Esophagus squamous epithelium (tissue), 5 donors: ENCODE results near the gene ZSCAN1. TPM values are rescaled to one million over a fixed set of nuclear protein-coding genes. Genes with fewer than 3 reads are reported as not detected.

Experiments used
- DNase-seq: peaks from one replicate; lab custom pipeline; 2025; lab: John Stamatoyannopoulos, UW
- H3K27ac ChIP-seq, 4 donors: fragments of 200-600 bp; sonication (generic); one replicate each; pipeline ENCODE4 v1.5.1; 2016 to 2019; ENCODE audit warnings: mild to moderate bottlenecking in 1 of 4
- H3K27me3 ChIP-seq, 4 donors: fragments of 200-600 bp; sonication (generic); 1 replicate in 3 of 4; 2 replicates in 1 of 4; pipeline versions ENCODE4 v1.5.1 to v1.6.0; 2017 to 2021; ENCODE audit warnings: antibody characterized with exemption in 1 of 4
- H3K36me3 ChIP-seq, 3 donors: fragments of 200-600 bp; sonication (generic); one replicate each; pipeline ENCODE4 v1.5.1; 2016 to 2019
- H3K4me1 ChIP-seq, 3 donors: fragments of 200-600 bp; sonication (generic); one replicate each; pipeline ENCODE4 v1.5.1; 2017 to 2019
- H3K4me3 ChIP-seq, 4 donors: fragments of 200-600 bp; sonication (generic); 1 replicate in 3 of 4; 2 replicates in 1 of 4; pipeline ENCODE4 v1.5.1; 2016 to 2019; ENCODE audit warnings: mild to moderate bottlenecking in 2 of 4, moderate library complexity in 1 of 4
- H3K9me3 ChIP-seq, 3 donors: fragments of 200-600 bp; sonication (generic); one replicate each; pipeline ENCODE4 v1.5.1; 2016 to 2019
- CTCF ChIP-seq, 6 experiments: fragments of 450-650 bp in 4 of 6; fragments of 200-600 bp in 2 of 6; sonication (generic) in 2 of 6; IDR thresholded peaks; one replicate each; pipeline ENCODE4 v1.5.1; 2016 to 2019; ENCODE audit warnings: antibody characterized with exemption in 6 of 6, mild to moderate bottlenecking in 4 of 6, moderate library complexity in 4 of 6
- POLR2A ChIP-seq, 4 donors: fragments of 450-650 bp; IDR thresholded peaks; one replicate each; pipeline ENCODE4 v1.6.1; 2017; ENCODE audit warnings: antibody characterized with exemption in 4 of 4, mild to moderate bottlenecking in 4 of 4, moderate library complexity in 3 of 4
- WGBS, 2 donors: methylation state at CpG; one replicate each; pipeline ENCODE4 v1.1.5; 2018; 5-methylcytosine and 5-hydroxymethylcytosine counted together
- intact Hi-C: fragments of 100-400 bp; cut with DNase I; formaldehyde crosslinking; loops from one replicate; pipeline ENCODE4 v1.15.0; 2022
- total RNA-seq, 4 donors: library from RNA; depleted of rRNA; stranded (reverse); fragments of >200 nt; gene quantifications; one replicate each; pipeline ENCODE4 v1.1.0, GENCODE V29; 2016
- donor health status: DM: yes; HTN: yes; CAD: no.

ZSCAN1 gene
- total RNA-seq, 4 donors from 2014 or later: 0.48 TPM; not detected in 3

DNA sequence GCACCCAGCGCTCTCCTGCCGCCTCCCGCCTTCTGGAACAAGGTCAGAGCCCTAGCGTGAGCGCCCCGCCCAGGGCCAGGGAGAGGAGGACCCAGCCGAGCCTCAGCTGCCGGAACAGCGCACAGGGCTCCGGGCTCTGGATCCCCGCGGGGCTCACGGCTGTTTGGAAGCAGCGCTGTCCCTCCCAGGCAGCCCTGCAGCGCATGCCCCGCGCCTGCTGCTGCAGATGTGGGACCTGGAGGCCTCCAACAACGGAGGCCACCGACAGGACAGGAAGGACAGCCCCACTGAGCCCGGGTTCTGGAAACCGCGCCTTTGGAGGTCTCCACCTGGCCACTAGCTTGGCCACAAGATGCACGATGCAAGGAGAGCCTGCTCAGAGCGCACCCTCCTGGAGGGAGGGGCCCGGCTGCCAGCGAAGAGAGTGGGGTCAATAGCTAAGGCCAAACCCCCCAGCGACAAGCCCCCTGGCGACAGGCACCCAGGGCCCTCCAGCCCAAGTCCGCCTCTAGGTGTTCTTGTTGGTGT, 51.6 kb downstream of the ZSCAN1 start:
- Histone ChIP-seq H3K36me3 (peaks cover 14 to 72% (median 14%) of the 10 kb centered on the region in 3 donors), H3K9me3 (peaks cover 3 to 96% (median 72%) of the 10 kb centered on the region in 3 donors)

GRCh38 chr19:58086825-58087710, 53.2 kb downstream of the ZSCAN1 start:
- Histone ChIP-seq H3K36me3 (peaks cover 14 to 76% (median 14%) of the 10 kb centered on the region in 3 donors), H3K27me3 (no peaks in the 10 kb centered on the region), H3K4me1 (no peaks in the 10 kb centered on the region), H3K27ac (no peak overlapping the region), H3K9me3 (peaks cover 3 to 96% (median 68%) of the 10 kb centered on the region in 3 donors), H3K4me3 (no peak overlapping the region)
- intact Hi-C loops: no loop called here
- 89 to 92% methylated on average over 8 of the region's 23 CpGs for WGBS, 2 donors
- TF ChIP-seq CTCF (IDR thresholded peaks at IDR 0.05) (no peak), POLR2A (IDR thresholded peaks at IDR 0.05) (no peak)
- DNase-seq: no peak

More for the DNA sequence above, 51.6 kb downstream of the ZSCAN1 start:
- 93 to 100% methylated on average over 1 to 3 of the region's 29 CpGs for WGBS, 2 donors
- DNase-seq: no peak
- no peak for TF ChIP-seq POLR2A (IDR thresholded peaks at IDR 0.05)
- TF ChIP-seq CTCF (IDR thresholded peaks at IDR 0.05): no peak
- Histone ChIP-seq H3K27me3 (no peaks in the 10 kb centered on the region), H3K4me3 (peak overlapping the region in 1 of 4 donors; percentile 6), H3K4me1 (no peaks in the 10 kb centered on the region), H3K27ac (no peak overlapping the region)
- intact Hi-C loops: no loop called here

- no peak for TF ChIP-seq CTCF (IDR thresholded peaks at IDR 0.05)
- TF ChIP-seq POLR2A (IDR thresholded peaks at IDR 0.05): no peak
- no peaks in the 10 kb centered on the region for H3K4me1 ChIP-seq
- H3K36me3 ChIP-seq: peaks cover 14 to 74% (median 14%) of the 10 kb centered on the region in 3 donors
- WGBS, 2 donors: 100% methylated on average over 3 of the region's 13 CpGs; no CpG with 5 or more reads in 1 of the 2 donors
- intact Hi-C loops: no loop called here
- H3K27me3 ChIP-seq: no peaks in the 10 kb centered on the region
- no peak overlapping the region for H3K27ac ChIP-seq
- no peak overlapping the region for H3K4me3 ChIP-seq
- peaks cover 0 to 91% (median 56%) of the 10 kb centered on the region in 3 donors for H3K9me3 ChIP-seq
- DNase-seq: no peak
These were observed 54.8 kb downstream of the ZSCAN1 start for GRCh38 chr19:58088521-58089052.

DNA sequence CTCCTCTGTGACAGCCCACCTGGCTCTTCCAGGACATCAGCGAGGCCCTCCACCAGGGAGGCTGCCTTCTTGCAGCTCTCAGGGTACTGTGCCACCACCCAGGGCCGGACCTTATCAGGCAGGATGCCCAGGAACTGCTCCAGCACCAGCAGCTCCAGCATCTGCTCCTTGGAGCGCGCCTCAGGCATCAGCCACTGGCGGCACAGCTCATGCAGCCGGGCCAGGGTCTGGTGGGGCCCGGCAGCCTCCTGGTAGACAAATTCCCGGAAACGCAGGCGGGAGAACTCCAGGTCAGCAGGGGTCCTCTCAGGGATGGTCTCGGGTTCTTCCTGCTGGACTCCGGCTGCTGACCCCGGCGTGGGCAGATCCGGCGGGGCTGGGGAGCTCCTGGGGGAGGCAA, 56.0 kb downstream of the ZSCAN1 start:
- H3K4me1 ChIP-seq: no peaks in the 10 kb centered on the region
- H3K36me3 ChIP-seq: peaks cover 10 to 66% (median 11%) of the 10 kb centered on the region in 3 donors
- no peak for TF ChIP-seq CTCF (IDR thresholded peaks at IDR 0.05)
- no peak for TF ChIP-seq POLR2A (IDR thresholded peaks at IDR 0.05)
- H3K9me3 ChIP-seq: peaks cover 0 to 91% (median 49%) of the 10 kb centered on the region in 3 donors
- no peaks in the 10 kb centered on the region for H3K27me3 ChIP-seq
- intact Hi-C loops: no loop called here
- no peak overlapping the region for H3K4me3 ChIP-seq
- no peak for DNase-seq
- WGBS, 2 donors: 100% methylated on average over 1 of the region's 16 CpGs; no CpG with 5 or more reads in 1 of the 2 donors
- no peak overlapping the region for H3K27ac ChIP-seq
